Breast epithelium (tissue), 4 donors: ENCODE measurements around the gene ENTPD1. TPM values are rescaled to one million over a fixed set of nuclear protein-coding genes. Genes with fewer than 3 reads are reported as not detected.
A peak's percentile ranks its signal among the peaks of the same experiment; 100 is the strongest.

Experiments used
- DNase-seq, 2 donors: peaks; one replicate each; pipeline ENCODE4 v3.0.0-alpha.2; 2019; ENCODE audit warnings: low spot score in 2 of 2
- H3K27ac ChIP-seq, 2 donors: fragments of 200-600 bp; sonication (generic) in 1 of 2; one replicate each; pipeline ENCODE4 v1.5.1; 2016 to 2019; ENCODE audit warnings: mild to moderate bottlenecking in 1 of 2
- H3K27me3 ChIP-seq, 2 donors: fragments of 200-600 bp; sonication (generic) in 1 of 2; one replicate each; pipeline versions ENCODE4 v1.5.1 to v1.6.0; 2017 to 2019; ENCODE audit warnings: control low read depth in 1 of 2, mild to moderate bottlenecking in 1 of 2
- H3K36me3 ChIP-seq: fragments of 200-600 bp; one replicate; pipeline ENCODE4 v1.5.1; 2019
- H3K4me1 ChIP-seq, 2 donors: fragments of 200-600 bp; sonication (generic); one replicate each; pipeline ENCODE4 v1.5.1; 2016 to 2019; ENCODE audit warnings: control low read depth in 1 of 2
- H3K4me3 ChIP-seq, 3 donors: fragments of 200-600 bp; sonication (generic); 1 replicate in 2 of 3; 2 replicates in 1 of 3; pipeline ENCODE4 v1.5.1; 2016 to 2019; ENCODE audit warnings: mild to moderate bottlenecking in 3 of 3, moderate library complexity in 2 of 3
- H3K9me3 ChIP-seq, 2 donors: fragments of 200-600 bp; sonication (generic) in 1 of 2; one replicate each; pipeline ENCODE4 v1.5.1; 2016 to 2019; ENCODE audit warnings: control low read depth in 1 of 2
- CTCF ChIP-seq, 3 donors: fragments of 450-650 bp; IDR thresholded peaks; one replicate each; pipeline ENCODE4 v1.5.1; 2016 to 2017; ENCODE audit warnings: antibody characterized with exemption in 3 of 3, mild to moderate bottlenecking in 3 of 3, moderate library complexity in 3 of 3
- POLR2A ChIP-seq: fragments of 450-650 bp; IDR thresholded peaks from one replicate; pipeline ENCODE4 v1.6.1; 2016; ENCODE audit warnings: antibody characterized with exemption, mild to moderate bottlenecking, moderate library complexity
- POLR2AphosphoS5 ChIP-seq, 3 donors: sonication (generic); formaldehyde crosslinking; IDR thresholded peaks; one replicate each; pipeline ENCODE4 v1.6.1; 2017; ENCODE audit warnings: antibody characterized with exemption in 3 of 3
- intact Hi-C: fragments of 100-400 bp; cut with DNase I; formaldehyde crosslinking; loops from one replicate; pipeline ENCODE4 v1.15.1; 2023; ENCODE audit warnings: low total_unique reads
- total RNA-seq, 3 donors: library from RNA; depleted of rRNA; stranded (reverse); fragments of >200 nt; gene quantifications; one replicate each; pipeline ENCODE4 v1.1.0, GENCODE V29; 2016

The ENTPD1 gene
- total RNA-seq, 3 donors from 2014 or later: 17.4 to 26.9 (median 18.4) TPM

GRCh38 chr10:95848841-95849240 lies 92.9 kb downstream of the ENTPD1 start:
- intact Hi-C loops: no loop called here

GRCh38 chr10:95850791-95851190 lies 94.8 kb downstream of the ENTPD1 start:
- Histone ChIP-seq H3K27me3 (no peaks in the 10 kb centered on the region), H3K27ac (peak overlapping the region; percentile 70 to 83), H3K4me1 (no peaks in the 10 kb centered on the region), H3K36me3 (no peaks in the 10 kb centered on the region), H3K4me3 (no peak overlapping the region), H3K9me3 (no peaks in the 10 kb centered on the region)
- intact Hi-C loops: no loop called here
- TF ChIP-seq CTCF (IDR thresholded peaks at IDR 0.05) (no peak), POLR2A (no peak), POLR2AphosphoS5 (IDR thresholded peaks at IDR 0.05) (peak in 1 of 3 donors; percentile 42)
- no peak for DNase-seq

More at GRCh38 chr10:95848841-95849240, 92.9 kb downstream of the ENTPD1 start:
- H3K27ac ChIP-seq: peak overlapping the region in 1 of 2 donors; percentile 83
- H3K9me3 ChIP-seq: no peaks in the 10 kb centered on the region
- H3K4me3 ChIP-seq: no peak overlapping the region
- TF ChIP-seq POLR2A (no peak), CTCF (IDR thresholded peaks at IDR 0.05) (no peak), POLR2AphosphoS5 (IDR thresholded peaks at IDR 0.05) (no peak)
- DNase-seq: no peak
- no peaks in the 10 kb centered on the region for H3K27me3 ChIP-seq
- no peaks in the 10 kb centered on the region for H3K4me1 ChIP-seq
- H3K36me3 ChIP-seq: no peaks in the 10 kb centered on the region

GRCh38 chr10:95860166-95860940 lies 104.4 kb downstream of the ENTPD1 start:
- TF ChIP-seq CTCF (IDR thresholded peaks at IDR 0.05) (no peak), POLR2AphosphoS5 (IDR thresholded peaks at IDR 0.05) (no peak), POLR2A (no peak)
- intact Hi-C loops: loop anchor here (5.0 kb wide), 1 partner anchor 498 kb away; no protein-coding TSS in a partner anchor
- Histone ChIP-seq H3K27ac (peak overlapping the region; percentile 34 to 44), H3K4me1 (no peaks in the 10 kb centered on the region), H3K36me3 (no peaks in the 10 kb centered on the region), H3K4me3 (no peak overlapping the region), H3K9me3 (no peaks in the 10 kb centered on the region), H3K27me3 (no peaks in the 10 kb centered on the region)
- no peak for DNase-seq

- Histone ChIP-seq H3K27me3 (no peaks in the 10 kb centered on the region), H3K4me1 (no peaks in the 10 kb centered on the region), H3K36me3 (no peaks in the 10 kb centered on the region), H3K9me3 (no peaks in the 10 kb centered on the region), H3K27ac (peak overlapping the region in 1 of 2 donors; percentile 34), H3K4me3 (no peak overlapping the region)
- no peak for DNase-seq
- intact Hi-C loops: loop anchor here (5.0 kb wide), 1 partner anchor 499 kb away; no protein-coding TSS in a partner anchor
- no peak for TF ChIP-seq POLR2AphosphoS5 (IDR thresholded peaks at IDR 0.05)
- no peak for TF ChIP-seq POLR2A
Observed at GRCh38 chr10:95861386-95861785, 105.4 kb downstream of the ENTPD1 start.

GRCh38 chr10:95864906-95865813 lies 109.2 kb downstream of the ENTPD1 start:
- H3K36me3 ChIP-seq: no peaks in the 10 kb centered on the region
- no peaks in the 10 kb centered on the region for H3K4me1 ChIP-seq
- H3K27ac ChIP-seq: peak overlapping the region; percentile 44 to 82
- H3K4me3 ChIP-seq: no peak overlapping the region
- H3K9me3 ChIP-seq: no peaks in the 10 kb centered on the region
- no peaks in the 10 kb centered on the region for H3K27me3 ChIP-seq
- TF ChIP-seq POLR2AphosphoS5 (IDR thresholded peaks at IDR 0.05) (no peak), CTCF (IDR thresholded peaks at IDR 0.05) (peak in 2 of 3 donors; percentile 37 to 51)
- intact Hi-C loops: loop anchor here (5.0 kb wide), 1 partner anchor 503 kb away; no protein-coding TSS in a partner anchor
- peak in 1 of 2 donors; percentile 24 for DNase-seq
